Endothelial cell of umbilical vein (primary cell): ENCODE data around the gene KCNJ2. TPM values are rescaled to one million over a fixed set of nuclear protein-coding genes. Genes with fewer than 3 reads are reported as not detected.

Experiments
- BruUV-seq: library from RNA; stranded (reverse); fragments of 400-500 nt; replicated peaks from 2 replicates; lab custom pipeline; 2021; lab: Mats Ljungman, UMichigan
- CTCF ChIA-PET: fragments of 300-600, 350-600 bp; sonication (Branson Sonifier 250); formaldehyde crosslinking; loops from one replicate; lab custom pipeline; 2021; ENCODE audit warnings: antibody characterized with exemption, inconsistent platforms; lab: Charles Lee
- POLR2A ChIA-PET: fragments of 300-600, 350-600 bp; sonication (Branson Sonifier 250); formaldehyde crosslinking; loops from one replicate; lab custom pipeline; 2021; ENCODE audit warnings: antibody characterized with exemption, inconsistent platforms; lab: Charles Lee
- DNase-seq: peaks from one replicate; pipeline ENCODE4 v3.0.0-alpha.2; 2011; ENCODE audit warnings: low read depth, low spot score
- FAIRE-seq: peaks from 2 replicates; lab custom pipeline; 2011; peaks lifted over from hg19 to GRCh38; lab: Jason Lieb, UNC
- H2AFZ ChIP-seq: 2 replicates; pipeline ENCODE4 v1.6.0; 2012; ENCODE audit warnings: low read depth, low read length, control low read depth, inconsistent platforms
- H3K27ac ChIP-seq: 2 replicates; pipeline ENCODE4 v1.5.1; 2011; ENCODE audit warnings: low read depth, mild to moderate bottlenecking, control low read depth, low read length, moderate library complexity; ENCODE audit not compliant: insufficient read depth
- H3K27me3 ChIP-seq, 2 experiments: 2 replicates each; pipeline versions ENCODE4 v1.6.0 to v1.6.1; 2011; ENCODE audit warnings: low read length in 2 of 2, mixed read lengths in 1 of 2; ENCODE audit not compliant: control insufficient read depth in 2 of 2, insufficient read depth in 2 of 2
- H3K36me3 ChIP-seq, 2 experiments: 2 replicates in 1 of 2; 3 replicates in 1 of 2; pipeline ENCODE4 v1.5.1; 2011; ENCODE audit warnings: low read length in 2 of 2, mild to moderate bottlenecking in 1 of 2, moderate library complexity in 1 of 2; ENCODE audit not compliant: control insufficient read depth in 2 of 2, insufficient read depth in 2 of 2; ENCODE audit errors: extremely low read depth in 1 of 2
- H3K4me1 ChIP-seq: 3 replicates; pipeline ENCODE4 v1.5.1; 2011; ENCODE audit warnings: mild to moderate bottlenecking, low read length; ENCODE audit not compliant: control insufficient read depth, insufficient read depth; ENCODE audit errors: extremely low read depth
- H3K4me2 ChIP-seq: 2 replicates; pipeline ENCODE4 v1.6.1; 2011; ENCODE audit warnings: low read length, control low read depth, mixed read lengths; ENCODE audit not compliant: insufficient read depth
- H3K4me3 ChIP-seq, 3 experiments: fragments of 200-600 bp in 1 of 3; sonication (generic), shearing (Covaris generic) in 1 of 3; replicated peaks in 1 of 3; 2 replicates each; pipeline ENCODE4 v1.5.1; 2011 to 2016; ENCODE audit warnings: control low read depth in 3 of 3, low read length in 3 of 3, mild to moderate bottlenecking in 2 of 3, inconsistent platforms in 1 of 3, low read depth in 1 of 3, moderate library complexity in 1 of 3; ENCODE audit not compliant: insufficient read depth in 1 of 3
- H3K79me2 ChIP-seq: 2 replicates; pipeline ENCODE4 v1.6.0; 2012; ENCODE audit warnings: low read length, inconsistent platforms; ENCODE audit not compliant: control insufficient read depth, insufficient read depth
- H3K9ac ChIP-seq: replicated peaks from 2 replicates; pipeline ENCODE3; 2011; ENCODE audit warnings: low read length, control low read depth; ENCODE audit not compliant: insufficient read depth; ENCODE audit errors: extremely low read depth
- H3K9me1 ChIP-seq: replicated peaks from 3 replicates; pipeline ENCODE4 v1.6.0; 2011; ENCODE audit warnings: mild to moderate bottlenecking, low read length; ENCODE audit not compliant: control insufficient read depth, insufficient read depth; ENCODE audit errors: extremely low read depth
- H3K9me3 ChIP-seq: replicated peaks from 2 replicates; pipeline ENCODE4 v1.5.1; 2012; ENCODE audit warnings: low read length, inconsistent platforms; ENCODE audit not compliant: control insufficient read depth, insufficient read depth
- H4K20me1 ChIP-seq: replicated peaks from 2 replicates; pipeline ENCODE3; 2011; ENCODE audit warnings: mild to moderate bottlenecking, low read length; ENCODE audit not compliant: control insufficient read depth, insufficient read depth; ENCODE audit errors: extremely low read depth
- CTCF ChIP-seq, 2 donors: IDR thresholded peaks; 1 replicate in 1 of 2; 2 replicates in 1 of 2; pipeline ENCODE4 v1.5.1; 2011; ENCODE audit warnings: low read length in 2 of 2, mild to moderate bottlenecking in 2 of 2, moderate library complexity in 2 of 2, control low read depth in 1 of 2, inconsistent platforms in 1 of 2, low read depth in 1 of 2; ENCODE audit not compliant: insufficient read depth in 1 of 2; ENCODE audit errors: extremely low read depth in 1 of 2
- EZH2 ChIP-seq: IDR thresholded peaks from 2 replicates; pipeline ENCODE4 v1.6.1; 2012; ENCODE audit warnings: borderline replicate concordance, low read depth, mild to moderate bottlenecking, moderate library complexity, low read length, inconsistent platforms; ENCODE audit not compliant: severe bottlenecking
- FOS ChIP-seq: IDR thresholded peaks from 2 replicates; pipeline ENCODE4 v1.6.1; 2011; ENCODE audit warnings: mild to moderate bottlenecking, low read length, moderate library complexity, borderline replicate concordance; ENCODE audit not compliant: insufficient read depth
- GATA2 ChIP-seq: IDR thresholded peaks from 2 replicates; pipeline ENCODE4 v1.7.0; 2011; ENCODE audit warnings: low read depth, mild to moderate bottlenecking, moderate library complexity, mixed read lengths, low read length; ENCODE audit not compliant: insufficient read length, insufficient read depth
- JUN ChIP-seq: IDR thresholded peaks from 2 replicates; pipeline ENCODE4 v1.6.1; 2011; ENCODE audit warnings: borderline replicate concordance, low read depth; ENCODE audit not compliant: insufficient read length, insufficient read depth
- MYC ChIP-seq: IDR thresholded peaks from one replicate; pipeline ENCODE4 v1.6.1; 2011; ENCODE audit warnings: mild to moderate bottlenecking, low read depth, low read length
- POLR2A ChIP-seq: IDR thresholded peaks from 2 replicates; pipeline ENCODE4 v1.6.1; 2012; ENCODE audit warnings: low read depth, mild to moderate bottlenecking, control low read depth, low read length
- POLR2AphosphoS5 ChIP-seq: IDR thresholded peaks from 2 replicates; pipeline ENCODE4 v1.6.1; 2012; ENCODE audit warnings: low read depth, mild to moderate bottlenecking, control low read depth, low read length, moderate library complexity; ENCODE audit not compliant: insufficient read depth
- dilution Hi-C: fragments of 300-500 bp; cut with MboI; formaldehyde crosslinking; loops from one replicate; pipeline ENCODE4 v1.15.0; 2019; ENCODE audit warnings: low sequenced_read_pairs; ENCODE audit not compliant: extremely low pct_ligation_motif_present
- intact Hi-C: fragments of 100-400 bp; cut with micrococcal nuclease; formaldehyde crosslinking; loops from one replicate; pipeline ENCODE4 v1.10.0; 2022
- polyA plus RNA-seq, 4 experiments: library from polyadenylated mRNA; depleted of rRNA in 3 of 4; stranded (reverse) in 3 of 4; unstranded in 1 of 4; fragments of >200 nt; gene quantifications; 2 replicates each; pipeline versions ENCODE4 v1.2.1 to v1.2.3, GENCODE V29; 2011 to 2012; ENCODE audit warnings: missing spikeins in 1 of 4
- total RNA-seq: library from RNA; stranded (reverse); gene quantifications from 2 replicates; pipeline ENCODE4 v1.2.3, GENCODE V29; 2021
- TF ChIP-seq, protein P1 (sequence below): IDR thresholded peaks from 2 replicates; pipeline ENCODE4 v1.6.1; 2011; ENCODE audit not compliant: insufficient read depth, insufficient read length

The KCNJ2 gene
- total and polyA plus RNA-seq, 2 donors (not counting 3 experiments of a cell fraction or from before 2014, with no cell fraction given) = 8.3 to 11.5 TPM

DNA sequence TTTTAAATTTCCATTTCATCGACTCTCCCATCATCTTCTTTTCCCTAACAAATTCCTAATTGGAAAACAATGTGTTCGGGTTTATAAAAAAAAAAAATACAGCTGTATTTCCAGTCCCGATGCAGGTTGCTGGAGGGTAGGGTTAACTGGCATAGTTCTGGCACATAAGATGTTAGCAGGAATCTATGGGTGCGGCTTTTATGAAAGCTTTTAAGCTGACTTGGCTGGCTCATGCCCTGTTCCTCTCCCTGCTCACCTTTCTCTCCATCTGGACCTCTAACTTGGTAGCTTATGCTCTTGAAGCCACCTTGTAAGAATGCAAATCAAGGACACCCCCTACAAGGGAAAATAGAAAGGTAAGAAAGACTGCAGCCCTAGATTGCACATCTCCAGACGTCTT lies 33.2 kb upstream of the KCNJ2 start:
- H3K27me3 ChIP-seq = no peaks in the 10 kb centered on the region
- intact Hi-C loops (loop anchor here (2.0 kb wide), 1 partner anchor 33 kb away; the partner anchor contains the start of gene KCNJ2), dilution Hi-C loops (no loop called here)
- DNase-seq = no peak
- peaks cover 14% of the 10 kb centered on the region for H3K4me1 ChIP-seq
- no peaks in the 10 kb centered on the region for H3K9me3 ChIP-seq
- H3K9ac ChIP-seq = no peak overlapping the region
- ChIA-PET CTCF (interaction anchor here (1.5 to 3.0 kb wide), 3 partner anchors 10 to 529 kb away, joined by 5 to 13 read pairs (median 5); no protein-coding TSS in a partner anchor), POLR2A (no interaction called here)
- no peak overlapping the region for H3K27ac ChIP-seq
- no peaks in the 10 kb centered on the region for H3K79me2 ChIP-seq
- no peaks in the 10 kb centered on the region for H4K20me1 ChIP-seq
- H3K4me2 ChIP-seq = no peak overlapping the region
- no peaks in the 10 kb centered on the region for H3K9me1 ChIP-seq
- BruUV-seq = no TSS peak
- FAIRE-seq = no peak
- no peak overlapping the region for H3K4me3 ChIP-seq
- H3K36me3 ChIP-seq = no peaks in the 10 kb centered on the region
- H2AFZ ChIP-seq = no peak overlapping the region
- TF ChIP-seq GATA2 (no peak), EZH2 (no peak), POLR2A (no peak), JUN (no peak), POLR2AphosphoS5 (no peak), CTCF (IDR thresholded peaks at IDR 0.05; ENCODE audit: extremely low read depth in 1 of 2, insufficient read depth in 1 of 2, low read depth in 1 of 2, low read length in 2 of 2) (no peak), FOS (no peak), MYC (no peak)
- TF ChIP-seq, protein P1, sequence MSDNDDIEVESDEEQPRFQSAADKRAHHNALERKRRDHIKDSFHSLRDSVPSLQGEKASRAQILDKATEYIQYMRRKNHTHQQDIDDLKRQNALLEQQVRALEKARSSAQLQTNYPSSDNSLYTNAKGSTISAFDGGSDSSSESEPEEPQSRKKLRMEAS = no peak
